GM18520 (cell line): ENCODE data around the gene MAN2B2.

Experiments used
- ATAC-seq: cut with Tn5 transposase; IDR thresholded peaks from one replicate; pipeline ENCODE4 v1.9.1; 2021; ENCODE audit not compliant: unreplicated experiment

The MAN2B2 gene

GRCh38 chr4:6546091-6546490 lies 28.9 kb upstream of the MAN2B2 start:
- ATAC-seq = no peak

- ATAC-seq = no peak
Observed at GRCh38 chr4:6546681-6547447, 28.1 kb upstream of the MAN2B2 start.

- ATAC-seq = no peak
Observed at GRCh38 chr4:6548201-6548881, 26.6 kb upstream of the MAN2B2 start.

GRCh38 chr4:6548882-6549230 lies 26.1 kb upstream of the MAN2B2 start:
- no peak for ATAC-seq

- no peak for ATAC-seq
Observed at GRCh38 chr4:6549445-6549844, 25.5 kb upstream of the MAN2B2 start.

GRCh38 chr4:6549890-6550620 lies 24.9 kb upstream of the MAN2B2 start:
- ATAC-seq = no peak

GRCh38 chr4:6550821-6551220 lies 24.2 kb upstream of the MAN2B2 start:
- ATAC-seq = no peak

GRCh38 chr4:6551660-6552059 lies 23.3 kb upstream of the MAN2B2 start:
- no peak for ATAC-seq

- no peak for ATAC-seq
Observed at GRCh38 chr4:6555519-6555918, 19.5 kb upstream of the MAN2B2 start.

- ATAC-seq = no peak
Observed at GRCh38 chr4:6556263-6556662, 18.7 kb upstream of the MAN2B2 start.

GRCh38 chr4:6557185-6557584 lies 17.8 kb upstream of the MAN2B2 start:
- ATAC-seq = no peak

GRCh38 chr4:6557856-6558255 lies 17.1 kb upstream of the MAN2B2 start:
- ATAC-seq = no peak

GRCh38 chr4:6560416-6561172 lies 14.4 kb upstream of the MAN2B2 start:
- ATAC-seq = no peak

GRCh38 chr4:6561173-6561516 lies 13.8 kb upstream of the MAN2B2 start:
- no peak for ATAC-seq

GRCh38 chr4:6561706-6562371 lies 13.2 kb upstream of the MAN2B2 start:
- no peak for ATAC-seq

GRCh38 chr4:6562931-6563901 lies 11.8 kb upstream of the MAN2B2 start:
- no peak for ATAC-seq

GRCh38 chr4:6563935-6564645 lies 10.9 kb upstream of the MAN2B2 start:
- no peak for ATAC-seq

GRCh38 chr4:6565691-6566390 lies 9.1 kb upstream of the MAN2B2 start:
- no peak for ATAC-seq
